ENCODE data around the gene ELMO2.

DNA sequence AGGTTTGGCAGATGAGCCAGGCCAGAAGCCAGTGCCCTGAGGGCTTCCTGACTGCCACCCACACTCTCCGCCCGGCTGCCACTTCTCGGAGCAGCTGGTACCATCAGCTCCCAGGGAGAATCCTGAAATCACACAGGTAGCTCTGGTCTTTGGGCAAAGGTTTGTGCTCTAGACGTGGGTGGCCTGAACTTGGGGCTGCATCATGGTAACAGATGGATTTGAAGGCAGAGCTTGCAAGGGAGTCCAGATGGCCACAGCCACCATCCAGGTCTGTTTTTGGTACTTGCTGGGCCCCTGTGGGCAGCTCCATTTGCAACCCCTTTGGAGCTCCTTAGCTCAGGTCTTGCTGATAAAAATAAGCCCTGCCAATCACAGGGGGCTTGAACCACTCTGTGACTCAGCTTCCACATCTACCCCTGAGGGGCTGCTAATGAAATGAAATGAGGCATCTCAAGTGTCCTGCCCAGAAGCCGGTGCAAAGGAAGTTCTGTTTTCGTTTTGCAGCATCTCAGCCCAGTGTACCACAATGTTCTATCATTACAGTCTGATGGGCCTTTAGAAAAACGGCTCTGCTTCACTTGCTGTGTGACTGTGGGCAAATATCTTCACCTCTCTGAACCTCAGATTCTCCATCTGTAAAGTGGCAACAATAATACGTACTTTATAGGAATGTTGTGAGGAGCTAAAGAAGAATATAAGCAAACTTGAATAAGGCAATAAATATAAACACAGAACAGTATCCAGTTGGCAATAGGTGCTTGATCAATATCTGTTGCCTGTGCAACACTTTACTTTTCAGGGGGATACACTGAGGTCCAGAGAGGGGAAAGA lies 73.0 kb downstream of the ELMO2 start:
- TF ChIP-seq, protein P1, sequence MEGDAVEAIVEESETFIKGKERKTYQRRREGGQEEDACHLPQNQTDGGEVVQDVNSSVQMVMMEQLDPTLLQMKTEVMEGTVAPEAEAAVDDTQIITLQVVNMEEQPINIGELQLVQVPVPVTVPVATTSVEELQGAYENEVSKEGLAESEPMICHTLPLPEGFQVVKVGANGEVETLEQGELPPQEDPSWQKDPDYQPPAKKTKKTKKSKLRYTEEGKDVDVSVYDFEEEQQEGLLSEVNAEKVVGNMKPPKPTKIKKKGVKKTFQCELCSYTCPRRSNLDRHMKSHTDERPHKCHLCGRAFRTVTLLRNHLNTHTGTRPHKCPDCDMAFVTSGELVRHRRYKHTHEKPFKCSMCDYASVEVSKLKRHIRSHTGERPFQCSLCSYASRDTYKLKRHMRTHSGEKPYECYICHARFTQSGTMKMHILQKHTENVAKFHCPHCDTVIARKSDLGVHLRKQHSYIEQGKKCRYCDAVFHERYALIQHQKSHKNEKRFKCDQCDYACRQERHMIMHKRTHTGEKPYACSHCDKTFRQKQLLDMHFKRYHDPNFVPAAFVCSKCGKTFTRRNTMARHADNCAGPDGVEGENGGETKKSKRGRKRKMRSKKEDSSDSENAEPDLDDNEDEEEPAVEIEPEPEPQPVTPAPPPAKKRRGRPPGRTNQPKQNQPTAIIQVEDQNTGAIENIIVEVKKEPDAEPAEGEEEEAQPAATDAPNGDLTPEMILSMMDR (IDR thresholded peaks at IDR 0.05) = no peak
- TF ChIP-seq EP300 (IDR thresholded peaks at IDR 0.05) (no peak), POLR2A (IDR thresholded peaks at IDR 0.05) (no peak)

Data from stomach (tissue), 4 donors.